Activated CD4-positive, alpha-beta T cell treated with anti-CD3 and anti-CD28 coated beads, Interleukin-2, amount 10 ng/mL, durations not matched to agents 7 days and 5 days (primary cell): ENCODE data around the gene WFIKKN2. TPM values are rescaled to one million over a fixed set of nuclear protein-coding genes. Genes with fewer than 3 reads are reported as not detected.

Experiments used
- CTCF ChIA-PET: fragments of 350-600 bp; sonication (Branson Sonifier 250); formaldehyde crosslinking; loops from one replicate; lab custom pipeline; 2021; ENCODE audit warnings: antibody characterized with exemption; lab: Charles Lee
- POLR2A ChIA-PET: fragments of 350-600 bp; sonication (Branson Sonifier 250); formaldehyde crosslinking; loops from one replicate; lab custom pipeline; 2021; ENCODE audit warnings: antibody characterized with exemption; lab: Charles Lee
- DNase-seq: peaks from one replicate; pipeline ENCODE4 v3.0.0-alpha.2; 2020
- H3K27ac Mint-ChIP-seq: one replicate; pipeline ENCODE4 v1.8.0; 2021; ENCODE audit warnings: mild to moderate bottlenecking, moderate library complexity, mixed read lengths
- H3K27me3 Mint-ChIP-seq: one replicate; pipeline ENCODE4 v1.8.0; 2021; ENCODE audit warnings: mixed read lengths
- H3K36me3 Mint-ChIP-seq: one replicate; pipeline ENCODE4 v1.8.0; 2021; ENCODE audit warnings: low read depth, mixed read lengths
- H3K4me1 Mint-ChIP-seq: one replicate; pipeline ENCODE4 v1.8.0; 2021; ENCODE audit warnings: mixed read lengths
- H3K4me3 Mint-ChIP-seq: one replicate; pipeline ENCODE4 v1.8.0; 2021; ENCODE audit warnings: mild to moderate bottlenecking, moderate library complexity, mixed read lengths
- H3K9me3 Mint-ChIP-seq: one replicate; pipeline ENCODE4 v1.8.0; 2021; ENCODE audit warnings: mixed read lengths
- total RNA-seq, 2 experiments: library from RNA; stranded (reverse); gene quantifications; one replicate each; pipeline ENCODE4 v1.2.3, GENCODE V29; 2021

The WFIKKN2 gene
- not detected for total RNA-seq

DNA sequence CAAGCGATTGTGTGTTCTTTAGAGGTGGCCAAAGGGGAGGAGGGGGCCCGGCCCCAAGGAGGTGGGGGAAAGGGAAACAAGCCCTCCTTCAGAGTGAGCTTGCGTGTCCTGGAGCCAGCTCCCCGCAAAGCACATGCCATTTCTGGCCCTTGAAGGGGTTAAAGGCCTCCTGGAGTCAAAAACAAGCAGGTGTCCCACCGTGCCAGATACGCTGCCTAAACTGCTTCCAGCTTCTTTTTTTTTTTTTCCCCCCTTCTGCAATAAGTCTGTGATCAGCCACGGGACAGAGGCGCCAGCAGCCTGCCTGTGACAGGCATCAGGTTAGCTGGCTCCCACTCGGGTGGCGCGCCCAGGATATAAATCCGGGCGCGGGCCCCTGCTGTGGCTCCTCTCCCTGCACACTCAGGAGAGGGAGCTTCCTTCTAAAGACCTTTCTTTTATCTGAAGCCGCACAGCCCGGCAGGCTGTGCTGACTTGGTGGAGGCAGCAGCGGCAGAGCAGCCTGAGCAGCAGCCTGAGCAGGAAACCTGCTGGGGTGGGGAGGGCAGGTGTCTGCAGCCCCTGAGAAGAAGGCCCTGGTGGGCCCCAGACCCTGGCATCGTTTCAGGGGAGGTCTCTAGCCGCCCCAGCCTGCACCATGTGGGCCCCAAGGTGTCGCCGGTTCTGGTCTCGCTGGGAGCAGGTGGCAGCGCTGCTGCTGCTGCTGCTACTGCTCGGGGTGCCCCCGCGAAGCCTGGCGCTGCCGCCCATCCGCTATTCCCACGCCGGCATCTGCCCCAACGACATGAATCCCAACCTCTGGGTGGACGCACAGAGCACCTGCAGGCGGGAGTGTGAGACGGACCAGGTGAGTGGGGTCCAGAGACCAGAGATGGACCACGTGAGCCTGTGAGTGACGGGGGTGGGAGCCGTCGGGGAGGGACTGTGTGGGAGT is at the start of gene WFIKKN2:
Gene WFIKKN2 (plus strand): TSS at position 286 of the 934 bp plus-strand sequence. CDS start 352 bp downstream, at position 638.
- CTCF ChIA-PET, result interaction anchor here (0.6 to 1.4 kb wide), 3 partner anchors 17 to 474 kb away, joined by 3 to 4 read pairs (median 3); no protein-coding TSS in a partner anchor
- H3K27ac Mint-ChIP-seq, result no peak within 1 kb of the TSS
- POLR2A ChIA-PET, result no interaction called here

GRCh38 chr17:50785946-50786570 is 49.3 kb upstream of the WFIKKN2 start:
- CTCF ChIA-PET, result interaction anchor here (0.6 to 1.5 kb wide), 2 partner anchors 10 to 51 kb away, joined by 3 to 4 read pairs; no protein-coding TSS in a partner anchor
- H3K4me3 Mint-ChIP-seq, result no peak overlapping the region
- H3K27me3 Mint-ChIP-seq, result peaks cover 26% of the 10 kb centered on the region
- H3K9me3 Mint-ChIP-seq, result no peaks in the 10 kb centered on the region
- DNase-seq, result no peak
- peaks cover 17% of the 10 kb centered on the region for H3K4me1 Mint-ChIP-seq
- H3K36me3 Mint-ChIP-seq, result no peaks in the 10 kb centered on the region
- POLR2A ChIA-PET, result no interaction called here
- no peak overlapping the region for H3K27ac Mint-ChIP-seq

More for the DNA sequence above, at the start of gene WFIKKN2:
- Mint-ChIP-seq H3K9me3 (no peaks in the 10 kb centered on the region), H3K4me1 (no peaks in the 10 kb centered on the region), H3K36me3 (no peaks in the 10 kb centered on the region), H3K4me3 (no peak within 1 kb of the TSS), H3K27me3 (peaks cover 12% of the 10 kb centered on the region)
- DNase-seq, result no peak

DNA sequence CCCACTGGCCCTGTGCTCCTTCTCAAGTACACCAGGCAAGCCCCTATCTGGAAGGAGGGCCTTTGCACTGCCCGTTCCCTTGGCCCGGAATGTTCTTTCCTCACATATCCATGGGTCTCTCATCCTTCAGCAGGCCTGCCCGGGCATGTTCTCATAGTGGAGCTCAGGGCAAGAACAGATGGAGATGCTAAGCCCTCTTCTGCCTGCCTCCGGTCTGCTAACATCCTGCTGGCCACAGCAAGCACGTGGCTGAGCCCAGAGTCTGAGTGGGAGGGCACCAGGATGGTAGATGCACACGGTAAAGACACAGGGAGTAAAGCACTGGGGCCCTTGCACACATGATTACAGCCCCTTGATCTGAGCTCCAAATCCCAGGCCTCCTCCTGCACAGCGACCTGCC is 48.3 kb upstream of the WFIKKN2 start:
- Mint-ChIP-seq H3K36me3 (no peaks in the 10 kb centered on the region), H3K4me3 (no peak overlapping the region), H3K27me3 (peaks cover 21% of the 10 kb centered on the region), H3K4me1 (peaks cover 12% of the 10 kb centered on the region), H3K9me3 (no peaks in the 10 kb centered on the region), H3K27ac (no peak overlapping the region)
- DNase-seq, result no peak
- POLR2A ChIA-PET, result no interaction called here
- CTCF ChIA-PET, result interaction anchor here (1.5 kb wide), 1 partner anchor 50 kb away, joined by 4 read pairs; no protein-coding TSS in a partner anchor

DNA sequence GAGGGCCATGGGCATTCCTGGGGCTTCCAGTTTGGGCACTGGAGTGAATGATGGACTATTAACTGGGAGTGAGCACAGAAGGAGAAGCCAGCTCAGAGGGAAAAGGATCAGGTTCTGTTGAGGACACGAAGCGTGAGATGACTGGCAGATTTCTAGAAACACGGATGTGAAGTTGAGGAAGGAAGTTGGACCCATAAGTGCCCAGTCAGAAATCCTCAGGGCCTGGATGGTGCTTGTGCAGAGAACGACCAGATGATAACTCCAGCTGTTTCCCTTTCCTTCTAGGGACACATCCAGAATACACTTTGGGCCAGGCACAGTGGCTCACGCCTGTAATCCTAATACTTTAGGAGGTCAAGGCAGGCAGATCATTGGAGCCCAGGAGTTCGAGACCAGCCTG is 44.8 kb upstream of the WFIKKN2 start:
- H3K36me3 Mint-ChIP-seq, result no peaks in the 10 kb centered on the region

DNA sequence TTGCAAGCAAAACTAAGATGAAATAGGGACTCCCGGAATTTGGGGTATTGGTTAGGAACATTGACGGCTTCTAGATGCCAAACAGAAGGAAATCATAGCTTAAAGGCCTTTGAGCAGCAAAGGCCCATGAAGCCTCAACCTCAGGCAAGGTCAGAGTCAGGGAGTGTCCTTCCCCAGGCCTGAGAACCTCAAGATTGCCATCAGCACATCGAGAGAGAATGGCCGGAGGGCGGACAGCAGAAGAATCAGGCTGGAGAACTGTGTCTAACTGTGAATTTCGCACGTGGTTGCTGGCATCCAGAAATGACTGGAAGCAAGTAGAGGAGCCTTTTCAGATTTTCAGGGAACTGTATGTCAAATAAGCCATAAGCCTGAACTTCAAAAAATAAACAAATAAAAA is 43.3 kb upstream of the WFIKKN2 start:
- no peak for DNase-seq
- CTCF ChIA-PET, result no interaction called here
- H3K4me1 Mint-ChIP-seq, result peaks cover 10% of the 10 kb centered on the region
- no peak overlapping the region for H3K27ac Mint-ChIP-seq
- POLR2A ChIA-PET, result no interaction called here
- H3K4me3 Mint-ChIP-seq, result no peak overlapping the region
- H3K9me3 Mint-ChIP-seq, result no peaks in the 10 kb centered on the region
- H3K27me3 Mint-ChIP-seq, result peaks cover 6% of the 10 kb centered on the region
- H3K36me3 Mint-ChIP-seq, result no peaks in the 10 kb centered on the region

More for the DNA sequence above, 44.8 kb upstream of the WFIKKN2 start:
- Mint-ChIP-seq H3K4me1 (peaks cover 10% of the 10 kb centered on the region), H3K27me3 (peaks cover 6% of the 10 kb centered on the region), H3K4me3 (no peak overlapping the region), H3K9me3 (no peaks in the 10 kb centered on the region), H3K27ac (no peak overlapping the region)
- CTCF ChIA-PET, result no interaction called here
- no peak for DNase-seq
- POLR2A ChIA-PET, result no interaction called here

GRCh38 chr17:50793007-50793406 is 42.4 kb upstream of the WFIKKN2 start:
- peaks cover 6% of the 10 kb centered on the region for H3K27me3 Mint-ChIP-seq
- H3K27ac Mint-ChIP-seq, result no peak overlapping the region
- DNase-seq, result no peak
- H3K4me3 Mint-ChIP-seq, result no peak overlapping the region
- peaks cover 4% of the 10 kb centered on the region for H3K4me1 Mint-ChIP-seq
- CTCF ChIA-PET, result no interaction called here
- H3K9me3 Mint-ChIP-seq, result no peaks in the 10 kb centered on the region
- POLR2A ChIA-PET, result no interaction called here
- no peaks in the 10 kb centered on the region for H3K36me3 Mint-ChIP-seq

GRCh38 chr17:50794361-50794760 is 41.0 kb upstream of the WFIKKN2 start:
- peaks cover 3% of the 10 kb centered on the region for H3K4me1 Mint-ChIP-seq
- DNase-seq, result no peak
- POLR2A ChIA-PET, result no interaction called here
- CTCF ChIA-PET, result no interaction called here
- no peaks in the 10 kb centered on the region for H3K36me3 Mint-ChIP-seq
- no peak overlapping the region for H3K27ac Mint-ChIP-seq
- no peak overlapping the region for H3K4me3 Mint-ChIP-seq
- no peaks in the 10 kb centered on the region for H3K9me3 Mint-ChIP-seq
- H3K27me3 Mint-ChIP-seq, result peaks cover 6% of the 10 kb centered on the region

GRCh38 chr17:50797135-50797810 is 38.1 kb upstream of the WFIKKN2 start:
- Mint-ChIP-seq H3K36me3 (no peaks in the 10 kb centered on the region), H3K9me3 (no peaks in the 10 kb centered on the region), H3K27me3 (no peaks in the 10 kb centered on the region), H3K4me1 (peaks cover 3% of the 10 kb centered on the region), H3K27ac (no peak overlapping the region), H3K4me3 (no peak overlapping the region)
- CTCF ChIA-PET, result no interaction called here
- POLR2A ChIA-PET, result no interaction called here
- no peak for DNase-seq

- ChIA-PET CTCF (interaction anchor here (1.2 kb wide), 1 partner anchor 19 kb away, joined by 3 read pairs; no protein-coding TSS in a partner anchor), POLR2A (no interaction called here)
- Mint-ChIP-seq H3K9me3 (no peaks in the 10 kb centered on the region), H3K27ac (no peak overlapping the region), H3K4me3 (no peak overlapping the region), H3K27me3 (no peaks in the 10 kb centered on the region), H3K4me1 (no peaks in the 10 kb centered on the region), H3K36me3 (no peaks in the 10 kb centered on the region)
- DNase-seq, result no peak
These were observed 36.7 kb upstream of the WFIKKN2 start for GRCh38 chr17:50798424-50799288.

- CTCF ChIA-PET, result interaction anchor here (1.2 kb wide), 1 partner anchor 18 kb away, joined by 3 read pairs; no protein-coding TSS in a partner anchor
- no peak overlapping the region for H3K27ac Mint-ChIP-seq
- POLR2A ChIA-PET, result no interaction called here
These were observed 35.8 kb upstream of the WFIKKN2 start for GRCh38 chr17:50799582-50799981.

GRCh38 chr17:50800196-50800700 is 35.1 kb upstream of the WFIKKN2 start:
- DNase-seq, result no peak
- H3K27me3 Mint-ChIP-seq, result no peaks in the 10 kb centered on the region
- ChIA-PET CTCF (interaction anchor here (1.2 kb wide), 1 partner anchor 18 kb away, joined by 3 read pairs; no protein-coding TSS in a partner anchor), POLR2A (no interaction called here)
- H3K9me3 Mint-ChIP-seq, result no peaks in the 10 kb centered on the region
- H3K36me3 Mint-ChIP-seq, result no peaks in the 10 kb centered on the region
- no peak overlapping the region for H3K4me3 Mint-ChIP-seq
- H3K4me1 Mint-ChIP-seq, result no peaks in the 10 kb centered on the region
- H3K27ac Mint-ChIP-seq, result no peak overlapping the region

More at GRCh38 chr17:50799582-50799981, 35.8 kb upstream of the WFIKKN2 start:
- Mint-ChIP-seq H3K27me3 (no peaks in the 10 kb centered on the region), H3K9me3 (no peaks in the 10 kb centered on the region), H3K36me3 (no peaks in the 10 kb centered on the region), H3K4me3 (no peak overlapping the region), H3K4me1 (no peaks in the 10 kb centered on the region)
- DNase-seq, result no peak
